ENCODE data around the gene CELA3B. TPM values are rescaled to one million over a fixed set of nuclear protein-coding genes. Genes with fewer than 3 reads are reported as not detected.
"Not testable (repeated sequence)": the region's sequence is repeated elsewhere in the genome, so short reads cannot be mapped to it uniquely, and the experiment has no call there.

Gene CELA3B
- total RNA-seq (2014; rRNA removed; shearing (Covaris generic)), result not detected in 2 replicates

DNA sequence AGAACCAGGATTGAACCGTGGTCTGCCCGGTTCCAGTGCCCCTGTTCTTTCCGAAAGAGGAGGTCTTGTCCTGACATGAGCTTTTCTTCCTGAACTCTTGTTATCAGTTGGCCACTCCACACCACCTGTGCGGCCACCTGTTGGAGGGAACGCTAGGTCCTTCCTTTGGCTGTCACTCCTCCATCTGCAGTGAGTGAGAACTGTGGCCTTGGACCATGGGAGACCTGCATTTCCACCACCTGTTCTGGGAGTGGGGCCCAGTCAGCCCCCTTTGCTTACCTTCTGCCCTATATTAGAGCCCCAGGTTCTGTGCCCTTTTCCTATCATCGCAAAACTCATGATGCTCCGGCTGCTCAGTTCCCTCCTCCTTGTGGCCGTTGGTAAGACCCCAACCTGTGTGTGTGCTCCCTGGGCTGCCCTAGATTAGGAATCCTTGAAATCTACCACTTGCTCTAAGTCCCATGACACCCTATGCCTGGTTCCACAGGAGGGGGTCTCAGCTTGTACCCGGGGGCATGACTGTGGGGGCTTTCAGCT lies at the start of gene CELA3B:
Gene CELA3B, plus strand, starts transcription at position 320 of the 537 bp plus-strand sequence. Its CDS starts 18 bp downstream, at position 338.
- not testable (repeated sequence) for DNase-seq (ENCODE audit: low read depth)

DNA sequence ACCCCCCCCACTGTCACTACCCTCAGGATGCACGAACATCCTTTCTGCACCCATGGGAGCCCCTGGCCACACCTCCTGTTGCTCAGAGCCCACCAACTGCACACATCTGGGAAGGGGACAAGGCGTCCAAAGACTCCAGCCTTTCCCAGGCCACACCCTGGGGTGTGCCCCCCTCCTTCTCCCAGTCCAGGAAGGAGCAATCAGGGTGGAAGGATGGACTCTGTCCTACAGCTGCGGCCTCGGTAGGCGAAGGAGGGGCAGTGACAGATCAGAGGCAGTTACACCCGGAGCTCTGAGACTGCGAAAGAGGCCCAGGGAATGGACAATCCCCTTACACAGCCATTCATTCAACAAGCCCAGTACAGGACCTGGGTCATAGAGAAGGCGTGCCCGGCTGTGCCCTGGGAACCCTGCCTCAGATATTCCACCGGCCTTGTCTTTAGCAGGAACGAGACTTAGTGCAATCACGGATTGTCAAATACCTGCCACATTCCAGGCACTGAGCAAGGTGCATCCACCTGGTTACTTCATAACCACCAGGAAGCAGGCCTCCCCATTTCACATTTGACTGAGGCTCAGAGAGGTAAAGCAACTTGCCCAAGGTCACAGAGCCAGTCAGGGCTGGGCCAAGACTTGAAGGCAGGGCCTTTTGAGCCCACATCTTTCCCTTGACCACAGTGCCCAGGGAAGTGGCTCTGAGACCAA lies 49.1 kb upstream of the CELA3B start:
- DNase-seq (ENCODE audit: low read depth), result no peak

DNA sequence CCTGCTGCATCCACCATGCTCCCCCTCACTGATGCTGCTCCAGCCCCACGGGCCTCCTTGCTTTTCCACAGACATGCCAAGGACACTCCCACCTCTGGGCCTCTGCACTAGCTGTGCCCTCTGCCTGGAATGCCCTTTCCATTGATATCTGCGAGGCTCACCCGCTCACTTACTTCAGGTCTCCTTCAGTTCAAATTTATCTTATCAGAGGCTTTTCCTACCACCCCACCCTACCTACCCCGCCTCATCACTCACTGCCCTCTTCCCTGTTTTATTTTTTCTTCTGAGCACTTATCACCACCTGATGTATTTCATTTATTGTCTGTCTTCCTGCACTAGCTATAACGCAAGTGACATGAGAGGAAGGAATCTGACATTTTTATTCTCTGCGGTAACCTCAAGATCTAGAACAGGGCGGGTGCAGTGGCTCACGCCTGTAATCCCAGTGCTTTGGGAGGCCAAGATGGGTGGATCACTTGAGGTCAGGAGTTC lies 46.7 kb upstream of the CELA3B start:
- no peak for DNase-seq (ENCODE audit: low read depth)

DNA sequence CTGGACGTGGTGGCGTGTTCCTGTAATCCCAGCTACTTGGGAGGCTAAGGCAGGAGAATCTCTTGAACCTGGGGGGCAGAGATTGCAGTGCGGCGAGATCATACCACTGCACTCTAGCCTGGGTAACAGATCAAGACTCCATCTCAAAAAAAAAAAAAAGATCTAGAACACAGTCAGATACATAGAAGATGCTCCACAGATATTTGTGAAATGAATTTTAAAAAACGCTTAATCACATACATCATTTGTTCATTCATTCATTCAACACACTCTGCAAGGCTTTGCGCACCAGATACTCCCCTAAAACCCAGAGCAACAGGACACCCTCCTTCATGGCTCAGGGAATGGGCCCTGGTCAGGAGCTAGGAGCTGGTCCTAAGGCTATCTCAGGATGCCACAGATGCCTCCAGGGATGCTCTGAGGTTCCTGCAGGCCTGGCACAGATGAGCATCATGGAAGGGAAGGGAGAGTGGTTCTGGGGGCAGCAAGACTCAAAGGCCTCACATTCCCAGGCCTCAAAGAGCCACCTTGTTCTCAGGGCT lies 46.1 kb upstream of the CELA3B start:
- no peak for DNase-seq (ENCODE audit: low read depth)

DNA sequence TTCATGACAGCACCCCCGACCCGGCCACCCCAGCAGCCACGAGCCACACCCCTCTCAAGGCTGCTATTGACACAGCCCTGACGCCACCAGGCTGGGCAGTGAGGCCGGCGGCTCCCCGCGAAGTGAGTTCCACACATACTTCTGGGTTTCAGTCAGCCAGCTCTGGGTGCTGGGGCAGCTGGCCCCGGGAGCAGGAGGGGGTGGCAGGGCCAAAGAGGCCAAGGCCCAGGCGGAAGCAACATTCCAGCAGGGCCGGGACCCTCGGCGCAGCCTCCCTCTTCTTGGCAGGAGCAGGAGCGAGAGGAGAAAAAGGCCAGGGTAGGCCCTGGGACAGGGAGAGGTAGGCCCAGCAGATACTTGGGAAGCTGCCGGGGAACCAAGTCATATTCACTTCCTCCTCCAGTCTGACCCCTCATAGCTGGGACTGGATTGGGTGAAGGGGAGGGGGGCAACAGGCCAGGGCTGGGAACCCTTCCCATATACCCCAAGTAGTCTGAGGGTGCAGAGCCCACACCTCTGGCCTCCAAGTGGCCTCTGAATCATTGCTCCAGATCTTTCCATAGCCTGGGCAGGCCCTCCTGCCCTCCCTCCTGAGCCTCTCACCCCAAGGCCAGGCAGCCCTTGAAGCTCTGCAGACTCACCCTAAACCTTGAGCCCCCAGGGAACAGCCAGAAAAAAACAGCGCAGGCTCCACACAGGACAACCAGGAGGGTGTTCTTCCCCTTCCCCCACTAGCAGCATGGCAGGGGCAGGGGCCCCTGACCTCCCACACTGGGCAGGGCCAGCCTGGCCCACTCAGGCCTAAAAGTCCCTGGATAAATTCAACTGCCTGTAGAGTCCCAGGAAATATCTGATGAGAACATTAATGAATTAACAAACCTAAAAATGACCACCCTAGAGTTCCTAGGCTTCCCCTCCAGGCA lies 45.4 kb upstream of the CELA3B start:
- peak; percentile 86 for DNase-seq (ENCODE audit: low read depth)

- DNase-seq (ENCODE audit: low read depth), result no peak
These were observed 44.7 kb upstream of the CELA3B start for GRCh38 chr1:21932127-21932526.

DNA sequence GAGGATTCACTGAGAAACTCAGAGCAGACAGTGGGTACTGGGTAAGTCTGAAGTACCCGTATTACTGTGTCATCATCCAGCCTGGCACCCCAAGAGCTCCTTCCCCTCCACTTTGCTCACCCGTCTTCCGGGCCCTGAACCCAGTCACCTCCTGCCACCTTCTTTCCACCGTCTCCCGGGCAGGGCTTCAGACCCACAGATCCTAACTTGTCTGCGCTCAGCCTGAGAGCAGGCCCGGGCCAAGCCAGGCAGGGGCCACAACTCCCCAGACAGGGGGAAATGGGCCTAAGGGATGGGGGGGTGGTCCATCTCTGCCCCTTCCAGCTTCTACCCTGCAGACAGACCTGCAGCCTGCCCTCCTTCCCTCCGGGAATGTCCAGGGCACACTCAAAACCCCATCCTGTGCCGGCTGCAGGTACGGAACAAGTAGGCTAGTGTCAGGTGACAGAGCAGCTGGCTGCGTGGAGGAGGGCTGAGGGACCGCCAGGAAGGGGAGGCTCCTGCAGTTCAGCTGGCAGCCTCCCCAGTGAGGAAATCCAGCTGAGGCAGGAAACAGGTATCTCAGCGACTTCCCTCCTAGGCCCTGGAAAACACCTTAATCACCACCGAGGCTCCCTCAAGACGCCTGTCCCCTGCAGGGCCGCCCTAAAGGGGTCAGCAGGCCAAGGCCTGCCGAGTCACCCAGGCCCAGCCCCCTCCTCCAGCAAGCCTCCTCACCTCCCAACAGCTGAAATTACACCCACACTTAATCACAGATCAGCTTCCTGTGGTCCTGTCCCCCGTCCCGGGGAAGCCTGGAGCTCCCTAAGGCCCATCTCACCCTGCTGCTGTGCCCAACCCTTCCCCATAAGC lies 43.2 kb upstream of the CELA3B start:
- DNase-seq (ENCODE audit: low read depth), result peak; percentile 57

GRCh38 chr1:21935393-21935804 lies 41.4 kb upstream of the CELA3B start:
- DNase-seq (ENCODE audit: low read depth), result no peak

GRCh38 chr1:21935891-21936365 lies 40.9 kb upstream of the CELA3B start:
- peak; percentile 39 for DNase-seq (ENCODE audit: low read depth)

GRCh38 chr1:21936366-21937031 lies 40.3 kb upstream of the CELA3B start:
- peak; percentile 44 for DNase-seq (ENCODE audit: low read depth)

- no peak for DNase-seq (ENCODE audit: low read depth)
These were observed 39.8 kb upstream of the CELA3B start, which contains the start of gene HSPG2 for GRCh38 chr1:21937034-21937371. Gene HSPG2, minus strand, starts transcription at chr1:21937310. Its CDS starts 93 bp downstream, at chr1:21937217.

DNA sequence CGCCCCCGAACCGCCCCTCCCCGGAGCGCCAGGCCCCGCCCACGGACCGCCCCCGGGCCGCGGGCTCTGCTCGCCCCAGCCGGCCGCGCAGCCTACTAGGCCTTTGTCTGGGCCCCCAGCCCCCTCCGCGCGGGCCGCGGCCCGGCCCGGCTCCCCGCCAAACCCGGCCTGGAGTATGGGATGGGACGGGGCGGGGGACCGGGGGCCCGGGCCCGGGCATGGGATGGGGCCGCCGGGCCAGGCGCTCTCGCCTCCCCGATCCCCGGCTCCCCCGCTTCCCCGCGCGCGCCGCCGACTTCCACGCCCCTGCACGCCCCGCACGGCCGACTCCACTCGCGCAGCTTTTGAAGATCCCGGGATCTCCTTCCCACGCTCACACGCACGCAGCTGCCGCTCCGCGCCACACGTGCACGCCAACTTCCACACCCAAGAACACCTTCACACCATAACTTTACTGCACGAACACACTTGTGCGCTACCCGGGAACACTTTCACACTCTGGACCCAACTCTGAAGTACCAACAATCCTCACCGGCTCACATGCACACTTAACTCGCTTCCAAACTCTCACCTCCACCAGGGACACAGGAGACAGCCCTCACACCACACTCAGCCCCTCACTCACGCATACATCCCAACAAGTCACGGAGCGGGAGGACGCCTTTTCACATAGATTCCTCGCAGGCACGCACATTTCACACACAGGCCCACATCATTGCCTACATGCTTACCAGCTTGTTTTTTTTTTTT lies 39.3 kb upstream of the CELA3B start:
- DNase-seq (ENCODE audit: low read depth), result peak; percentile 85

DNA sequence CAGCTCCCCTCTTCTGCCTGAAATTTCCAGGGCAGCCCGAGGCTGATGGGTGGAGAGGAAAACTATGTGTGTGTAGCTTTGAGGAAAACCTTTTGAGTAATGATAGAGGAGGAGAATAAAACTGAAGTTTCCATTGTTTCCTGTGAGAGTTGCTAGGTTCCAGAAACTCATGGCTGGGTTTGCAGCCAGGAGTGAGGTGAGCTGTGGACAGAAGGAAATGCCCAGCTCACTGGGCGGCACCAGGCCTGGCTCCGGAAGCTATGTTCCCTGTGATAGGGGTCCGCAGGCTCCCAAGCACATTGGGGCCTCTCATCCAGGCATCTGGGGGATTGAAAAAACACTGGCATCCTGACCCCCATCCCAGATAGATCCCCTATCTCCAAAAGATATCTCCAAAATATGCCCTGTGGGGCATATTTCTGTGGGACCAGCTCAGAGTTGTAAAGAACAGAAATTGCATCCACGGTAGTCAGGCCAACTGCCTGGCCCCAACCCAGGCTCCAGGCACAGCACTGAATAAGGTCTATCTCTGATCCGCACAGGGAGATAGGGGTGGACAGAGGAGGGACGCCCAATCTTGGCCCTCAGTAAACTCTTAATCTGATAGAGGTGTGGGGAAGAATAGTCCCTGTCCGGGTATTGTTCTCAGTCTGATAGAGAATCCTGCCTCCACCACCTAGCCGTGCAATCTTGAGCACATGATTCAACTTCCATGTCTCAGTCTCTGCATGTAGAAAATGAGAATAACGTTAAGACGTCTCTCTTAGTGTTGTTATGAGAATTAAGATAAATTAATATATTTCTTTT lies 37.9 kb upstream of the CELA3B start:
- DNase-seq (ENCODE audit: low read depth), result peak; percentile 35

DNA sequence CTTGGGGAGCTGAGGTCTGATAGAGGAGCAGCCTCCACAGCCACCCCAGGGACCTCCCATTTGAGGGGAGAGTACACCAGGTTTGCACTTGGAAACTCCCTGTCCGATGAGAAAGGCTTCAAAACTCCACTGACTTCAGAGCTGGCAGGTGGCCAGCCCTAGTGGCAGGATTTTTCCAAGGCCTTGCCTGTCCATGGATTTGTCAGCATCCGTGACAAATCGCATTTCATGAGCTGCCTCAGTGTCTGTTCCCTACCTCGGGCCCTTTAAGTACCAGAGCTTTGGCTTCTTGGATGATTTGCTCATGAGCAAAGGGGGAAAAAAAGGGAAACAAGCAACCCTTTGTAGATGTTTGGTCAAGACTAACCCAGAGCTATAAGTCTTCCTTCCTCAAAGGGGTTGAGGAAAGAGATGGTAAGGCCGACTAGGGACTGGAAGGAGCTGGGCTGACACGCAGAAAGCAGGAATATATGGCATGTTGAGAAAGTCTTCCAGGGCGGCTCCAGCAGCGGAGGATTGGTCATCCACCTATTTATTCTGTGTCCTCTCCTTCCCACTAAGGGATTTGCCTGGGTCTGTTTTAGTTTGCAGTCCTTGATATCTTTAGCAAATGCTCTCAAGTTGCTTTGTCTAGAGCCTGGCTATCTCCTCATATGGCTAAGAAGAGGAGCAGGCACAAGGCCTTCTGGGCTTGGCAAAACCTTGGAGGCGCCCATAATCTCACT lies 37.0 kb upstream of the CELA3B start:
- peak; percentile 97 for DNase-seq (ENCODE audit: low read depth)

GRCh38 chr1:21940492-21940891 lies 36.3 kb upstream of the CELA3B start:
- DNase-seq (ENCODE audit: low read depth), result no peak

GRCh38 chr1:21941370-21941769 lies 35.5 kb upstream of the CELA3B start:
- DNase-seq (ENCODE audit: low read depth), result no peak

- no peak for DNase-seq (ENCODE audit: low read depth)
These were observed 34.4 kb upstream of the CELA3B start for GRCh38 chr1:21942464-21942863.
